ENCODE measurements around the gene COL9A1. TPM values are rescaled to one million over a fixed set of nuclear protein-coding genes. Genes with fewer than 3 reads are reported as not detected.

The COL9A1 gene
- polyA plus RNA-seq, 1 donor: 33.0 TPM

- no peak for DNase-seq
Measured at GRCh38 chr6:70176842-70177550, 125.9 kb downstream of the COL9A1 start.

DNA sequence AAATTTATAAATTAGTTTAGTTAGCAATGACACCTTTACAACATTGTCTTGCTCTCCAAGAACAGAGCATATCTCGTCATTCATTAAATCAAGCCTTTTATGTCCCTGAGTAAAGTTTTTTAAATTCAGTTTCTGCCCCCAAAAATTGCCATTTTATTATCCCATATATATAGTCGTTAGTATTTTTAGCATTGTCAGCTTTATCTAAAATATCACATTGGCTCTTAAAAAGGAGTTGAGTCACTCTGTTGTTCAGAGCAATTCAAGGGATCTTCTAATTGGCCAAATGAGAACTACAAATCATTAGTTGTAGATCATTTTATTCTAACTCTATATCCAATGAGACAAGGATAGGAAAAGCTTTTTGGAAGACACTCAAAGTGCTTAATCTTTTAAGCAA lies 127.1 kb downstream of the COL9A1 start:
- DNase-seq: no peak

DNA sequence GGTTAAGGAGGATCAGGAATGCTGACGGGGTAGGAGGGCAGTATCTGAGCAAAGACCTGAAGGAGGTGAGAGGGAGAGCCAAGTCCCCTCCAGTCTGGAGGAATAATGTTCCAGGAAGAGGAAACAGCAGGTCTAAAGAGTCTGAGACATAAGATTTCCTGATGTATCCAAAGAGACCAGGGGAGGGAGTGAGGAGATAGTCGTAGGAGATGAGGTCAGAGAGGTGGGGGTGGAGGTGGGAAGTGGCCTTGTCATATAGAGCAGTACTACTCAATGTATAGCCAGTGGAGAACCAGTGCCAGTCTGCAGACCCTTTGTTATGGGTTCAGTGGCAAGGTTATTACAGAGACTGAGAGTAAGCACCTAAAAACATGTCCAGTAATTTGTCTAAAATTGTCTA lies 130.6 kb downstream of the COL9A1 start:
- DNase-seq: no peak

DNA sequence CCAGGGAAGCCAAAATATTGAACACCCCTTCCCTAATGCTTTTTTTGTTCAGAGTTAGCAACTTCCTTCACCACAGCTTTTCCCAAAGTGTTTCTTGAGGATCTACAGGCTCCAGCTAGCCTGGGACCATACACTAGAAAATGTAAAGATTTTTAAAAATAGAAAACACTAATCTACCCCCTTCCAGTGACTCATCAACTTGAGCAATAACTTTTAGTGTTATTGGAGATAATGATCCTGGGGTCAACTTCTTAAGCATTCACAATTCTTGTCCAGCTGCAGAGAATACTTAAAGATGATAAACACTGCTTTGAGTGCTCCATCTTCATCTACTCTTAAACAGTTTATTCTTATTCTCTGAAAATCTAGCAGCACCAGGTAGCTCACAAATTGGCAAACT lies 131.6 kb downstream of the COL9A1 start:
- DNase-seq: no peak

GRCh38 chr6:70168681-70169377 lies 134.1 kb downstream of the COL9A1 start:
- no peak for DNase-seq

Other genes starting within 250 kb of the COL9A1 start
- gene FAM135A, start 110.4 kb upstream of the COL9A1 start, polyA plus RNA-seq (ENCODE audit: insufficient read length): 34.8 TPM